HepG2 (cell line): Measurements from ENCODE around the gene FLT3LG. TPM values are rescaled to one million over a fixed set of nuclear protein-coding genes. Genes with fewer than 3 reads are reported as not detected.

Experiments
- ATAC-seq: fragments of 200-7000 bp; cut with Tn5 transposase; 3 replicates; pipeline ENCODE4 v1.9.1; 2020; ENCODE audit warnings: mild to moderate bottlenecking, moderate library complexity
- BruUV-seq: library from RNA; stranded (reverse); fragments of 400-500 nt; replicated peaks from 2 replicates; lab custom pipeline; 2021; lab: Mats Ljungman, UMichigan
- CTCF ChIA-PET: fragments of 300-600 bp; formaldehyde crosslinking; extraction: SDS; loops from one replicate; lab custom pipeline; 2021; ENCODE audit warnings: low total read pairs, inconsistent platforms, low intra/inter-chr PET ratio; lab: Yijun Ruan, JAX
- POLR2A ChIA-PET: fragments of 350-600 bp; sonication (Branson Sonifier 250); formaldehyde crosslinking; loops from one replicate; lab custom pipeline; 2020; ENCODE audit warnings: antibody characterized with exemption, inconsistent platforms; lab: Yijun Ruan, JAX
- DNase-seq: peaks from one replicate; pipeline ENCODE4 v3.0.0-alpha.2; 2015; ENCODE audit warnings: low spot score
- FAIRE-seq: peaks from 3 replicates; lab custom pipeline; 2011; peaks lifted over from hg19 to GRCh38; lab: Jason Lieb, UNC
- H2AFZ ChIP-seq: one replicate; pipeline ENCODE4 v1.6.1; 2011; ENCODE audit warnings: low read length, inconsistent platforms
- H3K27ac ChIP-seq: fragments of 300-600 bp; 3 replicates; pipeline ENCODE4 v1.8.0; 2011; ENCODE audit warnings: mixed run types, mild to moderate bottlenecking, mixed read lengths, low read length, inconsistent platforms; ENCODE audit not compliant: insufficient read depth; ENCODE audit errors: extremely low read length
- H3K27me3 ChIP-seq, 2 experiments: fragments of 200-600 bp in 1 of 2; 2 replicates in 1 of 2; 3 replicates in 1 of 2; pipeline versions ENCODE4 v1.6.0 to v1.8.0; 2011; ENCODE audit warnings: low read length in 2 of 2, mild to moderate bottlenecking in 2 of 2, moderate library complexity in 2 of 2, inconsistent platforms in 1 of 2; ENCODE audit not compliant: insufficient read depth in 2 of 2, control insufficient read depth in 1 of 2
- H3K36me3 ChIP-seq, 2 experiments: fragments of 200-600 bp in 1 of 2; replicated peaks in 1 of 2; 2 replicates in 1 of 2; 3 replicates in 1 of 2; pipeline versions ENCODE4 v1.5.1 to v1.8.0; 2011; ENCODE audit warnings: low read length in 2 of 2, inconsistent platforms in 1 of 2; ENCODE audit not compliant: insufficient read depth in 2 of 2, control insufficient read depth in 1 of 2
- H3K4me1 ChIP-seq: 2 replicates; pipeline ENCODE4 v1.5.1; 2012; ENCODE audit warnings: low read length, inconsistent platforms; ENCODE audit not compliant: insufficient read depth
- H3K4me2 ChIP-seq: 2 replicates; pipeline ENCODE4 v1.6.0; 2011; ENCODE audit warnings: low read depth, low read length, inconsistent platforms
- H3K4me3 ChIP-seq, 3 experiments: fragments of 200-600 bp in 1 of 3; sonication (generic), shearing (Covaris generic) in 1 of 3; replicated peaks in 1 of 3; 2 replicates each; pipeline ENCODE4 v1.5.1; 2011 to 2016; ENCODE audit warnings: low read length in 3 of 3, inconsistent platforms in 2 of 3, low read depth in 2 of 3, mild to moderate bottlenecking in 2 of 3, control low read depth in 1 of 3, mixed read lengths in 1 of 3; ENCODE audit not compliant: insufficient read depth in 1 of 3
- H3K79me2 ChIP-seq: one replicate; pipeline ENCODE4 v1.6.1; 2011; ENCODE audit warnings: low read length, inconsistent platforms; ENCODE audit not compliant: insufficient read depth
- H3K9ac ChIP-seq: 2 replicates; pipeline ENCODE4 v1.6.0; 2011; ENCODE audit warnings: mild to moderate bottlenecking, low read depth, low read length, inconsistent platforms; ENCODE audit not compliant: insufficient read depth
- H3K9me3 ChIP-seq: 2 replicates; pipeline ENCODE4 v1.5.1; 2012; ENCODE audit warnings: mild to moderate bottlenecking, low read length
- H4K20me1 ChIP-seq: 2 replicates; pipeline ENCODE4 v1.6.0; 2011; ENCODE audit warnings: inconsistent platforms, mild to moderate bottlenecking, low read length, moderate library complexity; ENCODE audit not compliant: insufficient read depth
- AGO2 ChIP-seq: fragments of 200-400 bp; formaldehyde crosslinking; optimal IDR thresholded peaks from 2 replicates; pipeline ENCODE3; 2017; ENCODE audit warnings: mild to moderate bottlenecking, low read depth, low read length, moderate library complexity
- ELF1 ChIP-seq: sonication (generic); formaldehyde crosslinking; IDR thresholded peaks from 2 replicates; pipeline ENCODE4 v1.4.0; 2020; ENCODE audit warnings: missing genetic modification reagents
- IKZF1 ChIP-seq: fragments of 450-650 bp; IDR thresholded peaks from 2 replicates; pipeline ENCODE4 v1.7.1; 2016
- RBM22 ChIP-seq: fragments of 200-400 bp; formaldehyde crosslinking; optimal IDR thresholded peaks from 2 replicates; pipeline ENCODE3; 2017; ENCODE audit warnings: mild to moderate bottlenecking, low read length, moderate library complexity
- ZNF24 ChIP-seq: fragments of 450-650 bp; IDR thresholded peaks from 2 replicates; pipeline ENCODE4 v1.6.1; 2017; ENCODE audit warnings: antibody characterized with exemption, mild to moderate bottlenecking
- WGBS: methylation state at CpG from one replicate; pipeline ENCODE4 v1.1.6; 2017; ENCODE audit warnings: low lambda C conversion rate; 5-methylcytosine and 5-hydroxymethylcytosine counted together
- in situ Hi-C: cut with HindIII; loops from 2 replicates; pipeline ENCODE4 v1.10.0; 2017; ENCODE audit warnings: low pct_unique_long_range_greater_than_20kb; ENCODE audit not compliant: extremely low pct_ligation_motif_present
- intact Hi-C: fragments of 100-400 bp; cut with micrococcal nuclease; formaldehyde crosslinking; loops from one replicate; pipeline ENCODE4 v1.10.0; 2022; ENCODE audit not compliant: unreplicated experiment
- polyA plus RNA-seq, 8 experiments: library from polyadenylated mRNA; depleted of rRNA in 3 of 8; stranded (reverse) in 7 of 8; unstranded in 1 of 8; fragments of >200 nt; fragmentation: Illumina TruSeq in 4 of 8; extraction: Trizol in 4 of 8; gene quantifications; 2 replicates each; pipeline versions ENCODE4 v1.2.1 to v1.2.3, GENCODE V29; 2011 to 2016; ENCODE audit warnings: low read depth in 4 of 8, missing spikeins in 1 of 8, mixed read lengths in 1 of 8; ENCODE audit not compliant: insufficient read depth in 1 of 8
- total RNA-seq, 5 experiments: library from RNA; depleted of rRNA; stranded (reverse); fragments of >200 nt; fragmentation: Illumina TruSeq; extraction: Trizol; gene quantifications; 2 replicates each; pipeline ENCODE4 v1.2.3, GENCODE V29; 2016; ENCODE audit warnings: low read depth in 1 of 5
- TF ChIP-seq, protein P1 (sequence below): sonication (generic); formaldehyde crosslinking; IDR thresholded peaks from 2 replicates; pipeline ENCODE4 v1.8.0; 2022; ENCODE audit warnings: mild to moderate bottlenecking, missing genetic modification reagents, moderate library complexity
- TF ChIP-seq, protein P2 (sequence below): sonication (generic); formaldehyde crosslinking; IDR thresholded peaks from 2 replicates; pipeline ENCODE4 v1.4.0; 2020; ENCODE audit warnings: missing genetic modification reagents

The FLT3LG gene
- total and polyA plus RNA-seq, 2 of the 13 experiments (the other 11 are each of a cell fraction or from before 2014, with no cell fraction given): 1.5 to 2.6 TPM

DNA sequence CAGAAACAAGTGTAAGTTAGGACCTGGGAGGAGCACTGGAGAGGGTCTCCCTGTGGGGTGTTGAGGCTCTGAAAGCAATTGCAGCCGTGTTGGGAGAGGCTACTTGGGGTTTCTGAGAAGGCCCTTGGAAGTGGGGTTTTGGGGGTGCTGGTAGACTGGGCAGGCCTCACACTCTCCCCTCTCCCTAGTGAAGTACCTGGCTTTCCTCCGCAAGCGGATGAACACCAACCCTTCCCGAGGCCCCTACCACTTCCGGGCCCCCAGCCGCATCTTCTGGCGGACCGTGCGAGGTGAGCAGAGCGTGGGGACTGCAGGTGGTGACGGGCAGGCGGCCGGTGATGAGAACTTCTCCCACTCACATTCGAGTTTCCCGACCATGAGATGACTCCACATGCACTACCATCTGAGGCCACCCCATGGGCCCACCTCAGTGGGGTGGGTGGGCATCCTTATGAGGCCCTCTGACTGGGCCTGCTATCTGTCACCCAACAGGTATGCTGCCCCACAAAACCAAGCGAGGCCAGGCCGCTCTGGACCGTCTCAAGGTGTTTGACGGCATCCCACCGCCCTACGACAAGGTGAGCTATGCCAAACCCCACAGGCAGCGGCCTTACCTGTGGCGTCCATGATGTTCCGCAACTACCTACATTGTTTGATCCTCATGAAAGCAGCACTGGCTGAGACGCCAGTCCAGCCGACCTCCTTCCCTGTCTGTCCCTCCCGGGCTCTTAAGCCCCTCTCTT is 16.4 kb downstream of the FLT3LG start (continued):
- TF ChIP-seq, protein P1, sequence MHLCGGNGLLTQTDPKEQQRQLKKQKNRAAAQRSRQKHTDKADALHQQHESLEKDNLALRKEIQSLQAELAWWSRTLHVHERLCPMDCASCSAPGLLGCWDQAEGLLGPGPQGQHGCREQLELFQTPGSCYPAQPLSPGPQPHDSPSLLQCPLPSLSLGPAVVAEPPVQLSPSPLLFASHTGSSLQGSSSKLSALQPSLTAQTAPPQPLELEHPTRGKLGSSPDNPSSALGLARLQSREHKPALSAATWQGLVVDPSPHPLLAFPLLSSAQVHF (CRISPR knock-in tag): no peak
- TF ChIP-seq ELF1 (CRISPR knock-in tag): no peak
- TF ChIP-seq, all 625 proteins: peak for 14

DNA sequence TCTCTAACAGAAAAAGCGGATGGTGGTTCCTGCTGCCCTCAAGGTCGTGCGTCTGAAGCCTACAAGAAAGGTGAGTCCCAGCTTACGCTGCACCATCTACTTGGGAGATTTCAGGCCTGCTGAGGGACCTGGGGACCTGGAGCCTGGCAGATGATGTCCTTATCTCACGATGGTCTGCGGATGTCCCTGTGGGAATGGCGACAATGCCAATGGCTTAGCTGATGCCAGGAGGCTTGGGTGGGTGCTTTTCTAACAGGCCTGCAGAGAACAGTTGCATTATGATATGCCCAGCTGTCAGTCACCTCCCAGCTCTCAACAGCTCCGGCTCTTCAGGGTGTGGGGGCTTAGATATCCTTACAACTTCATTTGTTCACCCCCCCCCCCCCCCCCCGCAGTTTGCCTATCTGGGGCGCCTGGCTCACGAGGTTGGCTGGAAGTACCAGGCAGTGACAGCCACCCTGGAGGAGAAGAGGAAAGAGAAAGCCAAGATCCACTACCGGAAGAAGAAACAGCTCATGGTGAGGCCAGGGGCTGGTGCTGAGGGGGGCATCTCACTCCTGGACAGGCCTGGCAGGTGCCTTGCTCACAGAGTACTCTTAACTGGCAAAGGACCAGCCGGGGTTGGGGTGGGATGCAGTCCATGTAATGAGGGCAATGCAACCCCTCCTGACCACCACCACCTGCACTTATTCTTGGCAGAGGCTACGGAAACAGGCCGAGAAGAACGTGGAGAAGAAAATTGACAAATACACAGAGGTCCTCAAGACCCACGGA is 17.2 kb downstream of the FLT3LG start:
- 93% methylated on average over 14 of the region's 17 CpGs for WGBS
- no peak overlapping the region for H3K9ac ChIP-seq
- TF ChIP-seq AGO2: peak; percentile 30
- TF ChIP-seq RBM22: peak; percentile 12
- TF ChIP-seq, protein P2, sequence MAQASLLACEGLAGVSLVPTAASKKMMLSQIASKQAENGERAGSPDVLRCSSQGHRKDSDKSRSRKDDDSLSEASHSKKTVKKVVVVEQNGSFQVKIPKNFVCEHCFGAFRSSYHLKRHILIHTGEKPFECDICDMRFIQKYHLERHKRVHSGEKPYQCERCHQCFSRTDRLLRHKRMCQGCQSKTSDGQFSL (CRISPR knock-in tag): peak; percentile 42; the same call in 1 of the 2 replicates
- TF ChIP-seq IKZF1: no peak
- TF ChIP-seq ZNF24: 0 out of 2 replicates have a peak, but pooled peaks have one; percentile 25
- no peak overlapping the region for H3K4me3 ChIP-seq
- no peak for ATAC-seq
- FAIRE-seq: no peak
- BruUV-seq: no TSS peak
- H3K27ac ChIP-seq: peak overlapping the region; percentile 87
- peaks cover 45% of the 10 kb centered on the region for H4K20me1 ChIP-seq
- POLR2A ChIA-PET: interaction anchor here (0.8 to 2.9 kb wide), 4 partner anchors 12 to 89 kb away, joined by 3 to 14 read pairs (median 10); partner anchors contain the start of genes ALDH16A1, NOSIP and PIH1D1
- no peak overlapping the region for H2AFZ ChIP-seq
- H3K9me3 ChIP-seq: no peaks in the 10 kb centered on the region
- peaks cover 39% of the 10 kb centered on the region for H3K4me1 ChIP-seq
- H3K27me3 ChIP-seq: peaks cover 0 to 3% of the 10 kb centered on the region in 2 experiments; a peak in 1 of 5 replicates
- peaks cover 19 to 40% of the 10 kb centered on the region in 2 experiments for H3K36me3 ChIP-seq
- no peak overlapping the region for H3K4me2 ChIP-seq
- DNase-seq: no peak
- H3K79me2 ChIP-seq: peaks cover 40% of the 10 kb centered on the region
- CTCF ChIA-PET: no interaction called here
- intact Hi-C loops: no loop called here
- in situ Hi-C loops: no loop called here
